H1 (cell line): ENCODE measurements around the gene SOCS6. TPM values are rescaled to one million over a fixed set of nuclear protein-coding genes. Genes with fewer than 3 reads are reported as not detected.

Experiments
- CTCF ChIA-PET: fragments of 300-600 bp; sonication (Branson Sonifier 250); formaldehyde crosslinking; loops from one replicate; lab custom pipeline; 2021; ENCODE audit not compliant: partially characterized antibody; lab: Charles Lee
- POLR2A ChIA-PET: fragments of 300-600 bp; sonication (Branson Sonifier 250); formaldehyde crosslinking; loops from one replicate; lab custom pipeline; 2021; ENCODE audit warnings: inconsistent platforms; ENCODE audit not compliant: partially characterized antibody; lab: Charles Lee
- DNase-seq, 2 experiments: peaks; one replicate each; pipeline versions ENCODE4 v3.0.0 to v3.0.0-alpha.2; 2010 to 2022; ENCODE audit warnings: low spot score in 2 of 2, low read depth in 1 of 2, mixed read lengths in 1 of 2
- FAIRE-seq: peaks from 2 replicates; lab custom pipeline; 2011; peaks lifted over from hg19 to GRCh38; lab: Jason Lieb, UNC
- H2AFZ ChIP-seq: 2 replicates; pipeline ENCODE4 v1.8.1; 2012; ENCODE audit warnings: low read length, inconsistent platforms
- H2AK5ac ChIP-seq: 2 replicates; pipeline ENCODE4 v1.6.1; 2013; ENCODE audit warnings: low read depth, low read length
- H2BK120ac ChIP-seq: replicated peaks from 2 replicates; pipeline ENCODE3; 2013; ENCODE audit warnings: low read depth, low read length, inconsistent platforms
- H2BK12ac ChIP-seq: 2 replicates; pipeline ENCODE4 v1.6.1; 2013; ENCODE audit warnings: low read depth, low read length
- H2BK15ac ChIP-seq: 2 replicates; pipeline ENCODE4 v1.6.1; 2013; ENCODE audit warnings: low read length
- H2BK20ac ChIP-seq: 2 replicates; pipeline ENCODE4 v1.6.1; 2013; ENCODE audit warnings: low read length
- H2BK5ac ChIP-seq: 2 replicates; pipeline ENCODE4 v1.6.1; 2013; ENCODE audit warnings: low read depth, low read length
- H3K14ac ChIP-seq: 2 replicates; pipeline ENCODE4 v1.6.1; 2013; ENCODE audit warnings: inconsistent platforms; ENCODE audit not compliant: insufficient read length
- H3K18ac ChIP-seq: 2 replicates; pipeline ENCODE4 v1.6.1; 2013; ENCODE audit warnings: low read length; ENCODE audit errors: extremely low read depth
- H3K23ac ChIP-seq: 2 replicates; pipeline ENCODE4 v1.6.1; 2013; ENCODE audit warnings: inconsistent platforms; ENCODE audit not compliant: insufficient read length
- H3K23me2 ChIP-seq: 2 replicates; pipeline ENCODE4 v1.6.1; 2013; ENCODE audit warnings: low read depth, low read length
- H3K27ac ChIP-seq: 2 replicates; pipeline ENCODE4 v1.6.1; 2011; ENCODE audit warnings: low read depth, low read length, inconsistent platforms
- H3K27me3 ChIP-seq, 4 experiments: replicated peaks in 1 of 4; 1 replicate in 1 of 4; 2 replicates in 3 of 4; pipeline versions ENCODE4 v1.6.1 to v1.8.1; 2011 to 2013; ENCODE audit warnings: low read length in 3 of 4, mild to moderate bottlenecking in 3 of 4, inconsistent platforms in 2 of 4, mixed read lengths in 2 of 4, moderate library complexity in 1 of 4; ENCODE audit not compliant: control insufficient read depth in 3 of 4, insufficient read depth in 3 of 4; ENCODE audit errors: extremely low read depth in 1 of 4
- H3K36me3 ChIP-seq, 4 experiments: 2 replicates each; pipeline versions ENCODE4 v1.6.1 to v1.8.1; 2011 to 2013; ENCODE audit warnings: mild to moderate bottlenecking in 4 of 4, low read length in 3 of 4, moderate library complexity in 2 of 4, control low read depth in 1 of 4, inconsistent platforms in 1 of 4; ENCODE audit not compliant: insufficient read depth in 4 of 4, control insufficient read depth in 2 of 4
- H3K4ac ChIP-seq: replicated peaks from 2 replicates; pipeline ENCODE3; 2013; ENCODE audit warnings: low read length, low read depth, mixed read lengths, inconsistent platforms; ENCODE audit not compliant: insufficient read length
- H3K4me1 ChIP-seq, 4 experiments: replicated peaks in 1 of 4; 1 replicate in 1 of 4; 2 replicates in 3 of 4; pipeline versions ENCODE4 v1.6.1 to v1.8.1; 2011 to 2013; ENCODE audit warnings: low read length in 3 of 4, inconsistent platforms in 2 of 4, mixed read lengths in 1 of 4; ENCODE audit not compliant: insufficient read depth in 4 of 4, control insufficient read depth in 3 of 4
- H3K4me2 ChIP-seq, 2 experiments: 2 replicates each; pipeline versions ENCODE4 v1.6.1 to v1.8.1; 2011 to 2013; ENCODE audit warnings: low read depth in 2 of 2, low read length in 2 of 2, control low read depth in 1 of 2, inconsistent platforms in 1 of 2, mild to moderate bottlenecking in 1 of 2; ENCODE audit not compliant: insufficient read depth in 1 of 2
- H3K4me3 ChIP-seq, 4 experiments: fragments of 200-600, 300-600 bp in 1 of 4; sonication (generic), shearing (Covaris generic), sonication (Bioruptor Twin) in 1 of 4; 2 replicates each; pipeline versions ENCODE4 v1.5.1 to v1.8.1; 2011 to 2016; ENCODE audit warnings: low read length in 4 of 4, low read depth in 3 of 4, control low read depth in 2 of 4, inconsistent platforms in 2 of 4, mild to moderate bottlenecking in 2 of 4, mixed read lengths in 1 of 4, moderate library complexity in 1 of 4; ENCODE audit not compliant: insufficient read depth in 2 of 4; ENCODE audit errors: extremely low read depth in 1 of 4
- H3K56ac ChIP-seq: replicated peaks from 2 replicates; pipeline ENCODE3; 2013; ENCODE audit warnings: low read depth, mild to moderate bottlenecking, mixed read lengths, low read length, inconsistent platforms; ENCODE audit not compliant: insufficient read length
- H3K79me1 ChIP-seq: 2 replicates; pipeline ENCODE4 v1.6.1; 2013; ENCODE audit warnings: low read depth, low read length, control low read depth
- H3K79me2 ChIP-seq, 2 experiments: 2 replicates each; pipeline versions ENCODE4 v1.6.1 to v1.8.1; 2012 to 2013; ENCODE audit warnings: low read length in 2 of 2, mild to moderate bottlenecking in 2 of 2, inconsistent platforms in 1 of 2; ENCODE audit not compliant: insufficient read depth in 2 of 2, control insufficient read depth in 1 of 2
- H3K9ac ChIP-seq, 4 experiments: replicated peaks in 1 of 4; 1 replicate in 1 of 4; 2 replicates in 3 of 4; pipeline versions ENCODE4 v1.6.1 to v1.8.1; 2011 to 2013; ENCODE audit warnings: low read depth in 3 of 4, low read length in 3 of 4, control low read depth in 2 of 4, mild to moderate bottlenecking in 2 of 4, moderate library complexity in 2 of 4, inconsistent platforms in 1 of 4; ENCODE audit errors: extremely low read depth in 1 of 4
- H3K9me3 ChIP-seq, 2 experiments: 2 replicates each; pipeline versions ENCODE4 v1.6.1 to v1.8.1; 2012 to 2013; ENCODE audit warnings: mild to moderate bottlenecking in 2 of 2, moderate library complexity in 2 of 2, control low read depth in 1 of 2, inconsistent platforms in 1 of 2, low read depth in 1 of 2, low read length in 1 of 2, mixed read lengths in 1 of 2; ENCODE audit not compliant: insufficient read depth in 2 of 2
- H4K20me1 ChIP-seq, 2 experiments: replicated peaks in 1 of 2; 2 replicates each; pipeline versions ENCODE3 to v1.8.1; 2011 to 2013; ENCODE audit warnings: inconsistent platforms in 2 of 2, low read length in 2 of 2, mild to moderate bottlenecking in 1 of 2; ENCODE audit not compliant: insufficient read depth in 2 of 2, control insufficient read depth in 1 of 2
- H4K5ac ChIP-seq: 2 replicates; pipeline ENCODE4 v1.6.1; 2013; ENCODE audit warnings: low read length, low read depth, mixed read lengths, inconsistent platforms; ENCODE audit not compliant: insufficient read length
- H4K8ac ChIP-seq: 2 replicates; pipeline ENCODE4 v1.8.0; 2013; ENCODE audit warnings: mild to moderate bottlenecking, moderate library complexity, low read length, inconsistent platforms; ENCODE audit not compliant: insufficient read depth; ENCODE audit errors: extremely low read depth
- H4K91ac ChIP-seq: replicated peaks from 2 replicates; pipeline ENCODE3; 2013; ENCODE audit warnings: low read length, mixed read lengths, inconsistent platforms; ENCODE audit not compliant: insufficient read length
- FOSL1 ChIP-seq: IDR thresholded peaks from 2 replicates; pipeline ENCODE4 v1.6.1; 2011; ENCODE audit warnings: mild to moderate bottlenecking, low read depth, low read length, moderate library complexity; ENCODE audit not compliant: insufficient read depth
- POU5F1 ChIP-seq: IDR thresholded peaks from 2 replicates; pipeline ENCODE4 v1.6.1; 2011; ENCODE audit warnings: low read depth, mild to moderate bottlenecking, low read length, moderate library complexity
- RAD21 ChIP-seq, 2 experiments: IDR thresholded peaks in 1 of 2; conservative IDR thresholded peaks in 1 of 2; 2 replicates each; pipeline ENCODE4 v1.6.1; 2011; ENCODE audit warnings: low read depth in 2 of 2, low read length in 2 of 2, improper control_type of control experiment in 1 of 2, inconsistent platforms in 1 of 2, mild to moderate bottlenecking in 1 of 2, moderate library complexity in 1 of 2
- RBBP5 ChIP-seq: IDR thresholded peaks from 2 replicates; pipeline ENCODE4 v1.7.1; 2012; ENCODE audit warnings: low read depth, mild to moderate bottlenecking, inconsistent platforms, low read length, moderate library complexity, borderline replicate concordance
- TAF1 ChIP-seq: IDR thresholded peaks from 2 replicates; pipeline ENCODE4 v1.6.1; 2011; ENCODE audit warnings: mild to moderate bottlenecking, low read depth, low read length
- ZNF274 ChIP-seq: IDR thresholded peaks from 2 replicates; pipeline ENCODE4 v1.7.0; 2012; ENCODE audit warnings: low read length, borderline replicate concordance; ENCODE audit errors: extremely low read depth
- WGBS, 2 experiments: shearing (Covaris generic) in 1 of 2; methylation state at CpG; one replicate each; pipeline versions ENCODE4 v1.1.6 to v1.1.7; 2013 to 2015; ENCODE audit warnings: low lambda C conversion rate in 2 of 2, mixed read lengths in 2 of 2, inconsistent platforms in 1 of 2, low coverage in 1 of 2, missing lambda C conversion rate in 1 of 2; ENCODE audit not compliant: insufficient replicate concordance in 2 of 2, insufficient coverage in 1 of 2, insufficient read length in 1 of 2; ENCODE audit errors: extremely low coverage in 1 of 2, missing lambda C conversion rate in 1 of 2; 5-methylcytosine and 5-hydroxymethylcytosine counted together
- polyA plus RNA-seq, 7 experiments: library from polyadenylated mRNA; depleted of rRNA in 3 of 7; stranded (reverse) in 5 of 7; unstranded in 2 of 7; fragments of >200 nt in 5 of 7; fragments of 200-250 nt in 2 of 7; gene quantifications; 1 replicate in 5 of 7; 2 replicates in 1 of 7; 4 replicates in 1 of 7; pipeline versions ENCODE4 v1.2.1 to v1.2.3, GENCODE V29; 2011 to 2013; ENCODE audit warnings: missing spikeins in 2 of 7, mixed read lengths in 2 of 7
- total RNA-seq: library from RNA; stranded (reverse); fragmentation: NEBNext Ultra II Directional; extraction: Animal tissue kit (Norgen Biotek cat#: 25700); gene quantifications from 2 replicates; pipeline ENCODE4 v1.2.1, GENCODE V29; 2021

Gene SOCS6
- total and polyA plus RNA-seq, 2 of the 8 experiments (the other 6 are each of a cell fraction or from before 2014, with no cell fraction given) = 9.1 to 22.9 TPM

- Histone ChIP-seq H3K9ac (no peak overlapping the region), H2BK12ac (no peak overlapping the region), H3K23ac (no peak overlapping the region), H3K56ac (no peak overlapping the region), H3K4ac (no peak overlapping the region), H4K20me1 (peaks cover 0 to 4% of the 10 kb centered on the region in 2 experiments), H2BK20ac (no peak overlapping the region), H3K4me3 (no peak overlapping the region), H3K36me3 (no peaks in the 10 kb centered on the region), H3K4me2 (no peak overlapping the region), H3K18ac (no peak overlapping the region), H2BK5ac (no peak overlapping the region), H3K79me2 (peaks cover 5 to 6% of the 10 kb centered on the region in 2 experiments; a peak in 3 of 4 replicates), H2BK15ac (no peak overlapping the region), H3K4me1 (peaks cover 0 to 2% (median 0%) of the 10 kb centered on the region in 4 experiments; a peak in 2 of 7 replicates), H3K27ac (no peak overlapping the region), H3K9me3 (0 out of 4 replicates have a peak, but pooled peaks cover 0 to 3% of the 10 kb centered on the region in 2 experiments), H2BK120ac (no peak overlapping the region), H2AFZ (no peak overlapping the region), H3K14ac (no peak overlapping the region), H3K79me1 (peaks cover 4% of the 10 kb centered on the region), H3K23me2 (peaks cover 5% of the 10 kb centered on the region; the same call in 1 of the 2 replicates), H2AK5ac (no peak overlapping the region), H4K8ac (no peak overlapping the region), H3K27me3 (no peaks in the 10 kb centered on the region), H4K91ac (no peak overlapping the region), H4K5ac (no peak overlapping the region)
- CTCF ChIA-PET = interaction anchor here (1.2 to 2.0 kb wide), 2 partner anchors 10 to 81 kb away, joined by 3 to 5 read pairs; no protein-coding TSS in a partner anchor
- no peak for DNase-seq
- no peak for TF ChIP-seq POU5F1
- no peak for TF ChIP-seq RAD21 (IDR thresholded peaks at IDR 0.05 in 1 of 2, conservative IDR thresholded peaks at IDR 0.05 in 1 of 2; ENCODE audit: low read depth in 2 of 2, low read length in 2 of 2)
- TF ChIP-seq TAF1 = no peak
- TF ChIP-seq RBBP5 = no peak
- TF ChIP-seq FOSL1 = no peak
- no peak for TF ChIP-seq ZNF274
- no peak for FAIRE-seq
- POLR2A ChIA-PET = no interaction called here
- WGBS, 2 experiments = 94% methylated on average over 2 of the region's 2 CpGs; no CpG with 5 or more reads in 1 of the 2 experiments
These were observed 3.7 kb upstream of the SOCS6 start for GRCh38 chr18:70284976-70285620.
